ENCODE data around the gene ATP2A3. TPM values are rescaled to one million over a fixed set of nuclear protein-coding genes. Genes with fewer than 3 reads are reported as not detected.

The ATP2A3 gene
- total and polyA plus RNA-seq, 8 donors, result 5.8 to 53.5 (median 7.4) TPM

DNA sequence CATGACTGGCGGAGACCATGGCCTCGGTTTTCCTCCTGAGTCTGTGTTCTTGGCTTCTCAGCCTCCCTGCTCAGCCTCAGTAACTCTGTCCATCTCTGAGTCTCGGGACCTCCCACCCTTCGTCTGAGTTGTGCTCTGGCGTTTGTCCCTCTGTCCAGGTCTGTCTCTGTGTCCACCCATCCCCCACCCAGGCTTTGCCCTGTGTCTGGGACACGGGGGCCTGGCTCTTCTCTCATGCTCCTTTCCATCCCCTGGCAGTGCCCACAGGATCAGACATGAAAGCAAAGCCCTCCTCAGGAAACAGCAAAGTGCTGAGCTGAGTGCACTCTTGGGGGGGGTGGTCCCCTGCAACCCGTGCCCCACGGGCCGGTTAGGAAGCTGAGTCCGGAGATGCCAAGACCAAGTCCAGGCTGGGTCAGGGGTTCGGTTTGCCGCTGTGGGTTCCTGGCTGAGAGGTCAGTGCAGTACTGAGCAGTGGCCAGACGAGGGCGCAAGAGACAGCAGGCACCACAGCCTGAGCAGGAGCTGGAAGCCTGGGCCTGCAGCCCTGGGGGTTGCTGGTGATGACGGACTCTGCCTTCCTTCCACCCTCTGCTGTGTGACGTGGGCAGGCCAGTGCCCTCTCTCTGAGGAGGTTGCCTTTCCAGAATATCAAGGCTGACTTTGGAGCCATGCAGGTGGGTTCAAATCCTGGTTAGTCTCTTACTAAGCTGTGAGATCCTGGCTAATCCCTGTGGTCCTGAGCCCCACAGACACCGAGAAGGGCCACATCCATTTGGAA, 50.5 kb downstream of the ATP2A3 start:
- H3K4me3 ChIP-seq, result peak overlapping the region in 1 of 2 donors; percentile 37
- H3K27ac ChIP-seq, result peak overlapping the region in 1 of 2 donors; percentile 91
- intact Hi-C loops (cut with DNase I), result loop anchor here in 1 of 2 donors (10.0 kb wide), 1 partner anchor 91 kb away; no protein-coding TSS in a partner anchor
- H3K27me3 ChIP-seq, result no peaks in the 10 kb centered on the region
- peaks cover 9 to 62% of the 10 kb centered on the region in 2 donors for H3K4me1 ChIP-seq
- H3K9me3 ChIP-seq, result no peaks in the 10 kb centered on the region
- peak; percentile 87 for ATAC-seq
- H3K36me3 ChIP-seq, result no peaks in the 10 kb centered on the region
- TF ChIP-seq, protein P1, sequence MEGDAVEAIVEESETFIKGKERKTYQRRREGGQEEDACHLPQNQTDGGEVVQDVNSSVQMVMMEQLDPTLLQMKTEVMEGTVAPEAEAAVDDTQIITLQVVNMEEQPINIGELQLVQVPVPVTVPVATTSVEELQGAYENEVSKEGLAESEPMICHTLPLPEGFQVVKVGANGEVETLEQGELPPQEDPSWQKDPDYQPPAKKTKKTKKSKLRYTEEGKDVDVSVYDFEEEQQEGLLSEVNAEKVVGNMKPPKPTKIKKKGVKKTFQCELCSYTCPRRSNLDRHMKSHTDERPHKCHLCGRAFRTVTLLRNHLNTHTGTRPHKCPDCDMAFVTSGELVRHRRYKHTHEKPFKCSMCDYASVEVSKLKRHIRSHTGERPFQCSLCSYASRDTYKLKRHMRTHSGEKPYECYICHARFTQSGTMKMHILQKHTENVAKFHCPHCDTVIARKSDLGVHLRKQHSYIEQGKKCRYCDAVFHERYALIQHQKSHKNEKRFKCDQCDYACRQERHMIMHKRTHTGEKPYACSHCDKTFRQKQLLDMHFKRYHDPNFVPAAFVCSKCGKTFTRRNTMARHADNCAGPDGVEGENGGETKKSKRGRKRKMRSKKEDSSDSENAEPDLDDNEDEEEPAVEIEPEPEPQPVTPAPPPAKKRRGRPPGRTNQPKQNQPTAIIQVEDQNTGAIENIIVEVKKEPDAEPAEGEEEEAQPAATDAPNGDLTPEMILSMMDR (IDR thresholded peaks at IDR 0.05), result peak; percentile 97
- DNase-seq, result peak; percentile 57 to 96 (median 81)

DNA sequence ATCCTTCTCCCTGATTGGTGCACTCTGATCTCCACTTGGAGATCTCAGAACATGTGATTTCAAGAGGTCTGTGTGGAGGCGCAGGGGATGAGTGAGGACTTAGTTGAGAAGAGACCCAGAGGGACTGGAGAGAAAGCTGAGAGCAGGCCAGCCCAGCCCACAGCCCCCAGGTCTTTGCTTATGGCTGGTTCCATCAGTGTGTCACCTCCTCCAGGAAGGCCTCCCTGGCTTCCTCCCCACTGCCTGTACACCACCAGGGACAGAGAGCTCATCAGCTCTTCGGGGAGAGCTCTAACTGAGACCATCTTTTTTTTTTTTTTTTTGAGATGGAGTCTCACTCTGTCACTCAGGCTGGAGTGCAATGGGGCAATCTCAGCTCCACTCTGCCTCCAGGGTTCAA, 51.4 kb downstream of the ATP2A3 start:
- intact Hi-C loops (cut with DNase I), result loop anchor here in 1 of 2 donors (10.0 kb wide), 1 partner anchor 92 kb away; no protein-coding TSS in a partner anchor
- ATAC-seq, result no peak

DNA sequence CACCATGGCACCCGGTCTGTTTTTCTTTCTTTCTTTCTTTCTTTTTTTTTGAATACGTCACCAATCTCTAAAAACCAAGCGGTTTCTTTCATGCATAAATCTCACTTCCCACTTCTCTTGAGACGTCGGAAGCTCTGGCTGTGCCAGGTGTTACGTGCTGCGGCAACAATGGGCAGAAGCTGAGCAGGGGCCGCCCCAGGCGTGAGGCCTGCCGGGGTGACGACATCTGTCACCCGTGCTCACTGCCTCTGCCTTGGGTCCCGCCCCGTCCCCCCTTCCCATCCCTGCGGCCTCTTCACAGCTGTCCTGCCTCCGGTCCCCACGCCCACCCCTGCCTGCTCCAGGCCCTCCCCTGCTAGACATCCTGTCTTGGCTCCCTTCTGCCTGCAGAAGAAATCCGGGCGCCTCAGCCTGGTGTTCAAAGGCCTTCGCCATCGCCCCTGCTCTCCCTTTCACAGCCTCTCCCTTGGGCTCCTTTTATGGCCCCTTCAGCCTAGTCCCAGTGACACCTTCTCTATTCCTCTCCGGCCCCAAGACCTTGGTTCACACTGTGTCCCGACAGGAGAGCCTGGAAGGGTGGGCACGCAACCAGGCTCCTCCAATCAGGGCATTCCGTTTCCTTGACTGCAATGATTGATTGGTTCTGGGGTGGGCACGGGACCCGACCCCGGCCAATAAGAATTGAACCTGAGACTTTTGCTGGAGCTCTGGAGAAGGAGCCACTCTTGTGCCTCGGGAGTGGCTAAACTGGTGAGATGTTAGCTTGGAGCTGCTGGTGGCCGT, 52.8 kb downstream of the ATP2A3 start:
- Histone ChIP-seq H3K36me3 (no peaks in the 10 kb centered on the region), H3K9me3 (no peaks in the 10 kb centered on the region), H3K27me3 (no peaks in the 10 kb centered on the region), H3K4me1 (peaks cover 3 to 49% of the 10 kb centered on the region in 2 donors), H3K27ac (peak overlapping the region in 1 of 2 donors; percentile 55), H3K4me3 (no peak overlapping the region)
- peak; percentile 26 for ATAC-seq
- intact Hi-C loops (cut with DNase I), result loop anchor here in 1 of 2 donors (10.0 kb wide), 1 partner anchor 93 kb away; no protein-coding TSS in a partner anchor
- TF ChIP-seq, protein P1 (IDR thresholded peaks at IDR 0.05), result no peak
- DNase-seq, result peak in 3 of 4 donors; percentile 61 to 86 (median 68)

More for the DNA sequence above, 51.4 kb downstream of the ATP2A3 start:
- TF ChIP-seq, protein P1 (IDR thresholded peaks at IDR 0.05), result no peak
- Histone ChIP-seq H3K4me3 (no peak overlapping the region), H3K27me3 (no peaks in the 10 kb centered on the region), H3K36me3 (no peaks in the 10 kb centered on the region), H3K27ac (no peak overlapping the region), H3K4me1 (peaks cover 9 to 62% of the 10 kb centered on the region in 2 donors), H3K9me3 (no peaks in the 10 kb centered on the region)
- no peak for DNase-seq

DNA sequence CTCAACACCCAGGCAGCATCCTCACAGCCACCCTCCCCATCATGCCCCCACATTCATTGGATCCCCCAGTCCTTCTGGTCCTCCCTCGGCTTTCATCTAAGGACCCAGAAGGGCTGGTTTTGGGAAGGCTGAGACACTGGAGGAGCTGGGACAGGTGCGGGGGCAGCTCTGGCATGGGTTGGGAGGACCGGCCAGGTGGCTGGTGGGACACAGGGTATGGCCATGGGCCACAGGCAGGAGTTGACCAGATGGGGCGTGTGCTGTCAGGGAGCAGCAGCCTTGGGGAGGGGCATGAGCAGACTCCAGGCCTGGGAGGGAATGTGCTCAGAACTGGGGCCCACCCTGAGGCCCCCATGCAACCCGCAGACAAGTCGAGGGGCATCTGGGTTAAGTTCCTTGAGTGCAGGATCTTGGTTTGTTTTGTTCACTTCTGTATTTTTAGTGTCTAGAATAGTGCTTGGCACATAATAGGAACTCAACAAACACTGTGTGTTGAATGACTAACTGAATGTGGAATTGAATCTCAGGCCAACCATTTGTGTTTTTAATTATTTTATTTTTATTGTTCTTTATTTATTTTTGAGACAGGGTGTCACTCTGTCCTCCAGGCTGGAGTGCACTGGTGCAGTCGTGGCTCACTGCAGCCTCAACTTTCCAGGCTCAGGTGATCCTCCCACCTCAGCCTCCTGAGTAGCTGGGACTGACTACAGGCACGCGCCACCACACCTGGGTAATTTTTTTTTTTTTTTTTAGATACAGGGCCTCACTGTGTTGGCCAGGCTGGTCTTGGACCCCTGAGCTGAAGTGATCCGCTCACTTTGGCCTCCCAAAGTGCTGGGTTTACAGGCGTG, 53.6 kb downstream of the ATP2A3 start:
- intact Hi-C loops (cut with DNase I), result loop anchor here in 1 of 2 donors (10.0 kb wide), 1 partner anchor 94 kb away; no protein-coding TSS in a partner anchor
- no peak for ATAC-seq
- H3K4me1 ChIP-seq, result peaks cover 3 to 43% of the 10 kb centered on the region in 2 donors
- TF ChIP-seq, protein P1 (IDR thresholded peaks at IDR 0.05), result no peak
- no peaks in the 10 kb centered on the region for H3K36me3 ChIP-seq
- no peak for DNase-seq
- no peaks in the 10 kb centered on the region for H3K9me3 ChIP-seq
- peak overlapping the region in 1 of 2 donors; percentile 55 for H3K27ac ChIP-seq
- no peaks in the 10 kb centered on the region for H3K27me3 ChIP-seq
- no peak overlapping the region for H3K4me3 ChIP-seq

Measured in left lung (tissue), 10 donors.